COLO668 (cell line): ENCODE data around the gene PHACTR3.
"Not testable (repeated sequence)": the region's sequence is repeated elsewhere in the genome, so short reads cannot be mapped to it uniquely, and the experiment has no call there.

Experiments used
- DNase-seq: peaks from one replicate; lab custom pipeline; 2025; ENCODE audit not compliant: unreplicated experiment; lab: John Stamatoyannopoulos, UW

The PHACTR3 gene

DNA sequence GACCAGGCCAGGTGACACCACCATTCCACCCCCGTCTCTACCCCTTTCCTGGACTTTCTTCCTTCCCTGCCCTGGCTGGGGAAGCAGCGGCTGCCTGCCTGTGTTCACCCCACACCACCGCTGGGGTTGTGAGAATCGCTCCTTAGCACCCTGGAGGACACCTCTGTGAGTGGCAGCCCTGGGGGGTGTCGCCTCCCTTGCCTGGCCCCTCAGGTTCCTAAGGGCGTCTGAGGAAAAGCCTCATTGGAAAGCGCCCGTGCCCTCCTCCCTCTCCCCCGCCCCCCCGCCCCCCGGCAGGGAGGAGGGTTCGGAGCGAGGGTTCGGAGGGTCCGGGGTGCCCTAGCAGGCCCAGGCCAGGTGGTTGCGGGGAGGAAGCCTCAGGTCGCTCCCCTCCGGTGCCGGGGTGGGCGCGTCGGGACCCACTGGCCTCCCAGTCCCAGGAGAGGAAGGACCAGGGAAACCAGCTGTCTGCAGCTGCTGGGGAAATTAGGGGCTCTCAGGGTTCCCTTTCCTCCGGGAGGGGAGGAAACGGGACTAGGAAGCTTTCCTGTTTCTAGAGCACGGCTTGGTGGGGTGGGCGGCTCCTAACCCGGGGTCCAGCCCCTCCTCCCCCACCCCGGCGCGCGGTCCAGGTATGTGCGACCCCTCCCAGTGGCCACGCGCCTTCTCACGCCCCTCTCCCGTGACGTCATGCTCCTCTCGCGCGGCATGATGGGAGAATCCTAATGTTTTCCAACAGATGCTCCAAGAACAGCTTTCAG is at the start of gene PHACTR3:
TSS of gene PHACTR3 (plus strand) at position 760 of the 761 bp plus-strand sequence. CDS start 475 bp downstream, outside the sequence.
- no peak for DNase-seq

DNA sequence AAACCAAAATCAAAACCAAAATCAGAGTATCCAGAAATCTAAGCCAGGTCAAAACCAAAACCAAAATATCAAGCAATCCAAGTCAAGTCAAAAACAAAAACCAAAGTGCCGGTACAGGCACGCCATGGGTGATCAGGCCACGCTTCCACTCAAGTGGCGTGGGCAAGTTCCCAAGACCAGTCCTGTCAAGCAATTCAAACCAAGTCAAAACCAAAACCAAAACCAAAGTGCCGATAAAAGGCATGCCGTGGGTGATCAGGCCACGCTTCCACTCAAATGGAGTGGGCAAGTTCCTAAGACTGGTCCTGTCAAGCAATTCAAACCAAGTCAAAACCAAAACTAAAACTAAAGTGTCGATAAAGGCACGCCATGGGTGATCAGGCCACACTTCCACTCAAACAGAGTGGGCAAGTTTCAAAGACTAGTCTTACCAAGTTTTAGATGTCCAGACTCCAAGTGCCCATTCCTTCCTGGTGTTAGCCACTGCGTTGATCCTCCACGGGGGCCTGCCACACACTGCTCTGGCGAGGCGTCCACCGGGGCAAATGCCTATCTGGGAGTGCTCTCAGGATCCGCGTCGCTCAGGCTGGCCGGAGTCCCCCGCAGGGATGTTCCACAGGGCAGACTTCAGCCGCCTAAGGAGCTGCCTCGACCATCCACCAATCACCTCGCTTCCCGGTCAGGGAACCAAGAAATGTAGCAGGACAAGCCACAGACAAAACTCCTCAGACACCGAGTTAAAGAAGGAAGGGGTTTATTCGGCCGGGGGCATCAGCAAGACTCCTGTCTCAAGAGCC is 46.4 kb upstream of the PHACTR3 start:
- not testable (repeated sequence) for DNase-seq

DNA sequence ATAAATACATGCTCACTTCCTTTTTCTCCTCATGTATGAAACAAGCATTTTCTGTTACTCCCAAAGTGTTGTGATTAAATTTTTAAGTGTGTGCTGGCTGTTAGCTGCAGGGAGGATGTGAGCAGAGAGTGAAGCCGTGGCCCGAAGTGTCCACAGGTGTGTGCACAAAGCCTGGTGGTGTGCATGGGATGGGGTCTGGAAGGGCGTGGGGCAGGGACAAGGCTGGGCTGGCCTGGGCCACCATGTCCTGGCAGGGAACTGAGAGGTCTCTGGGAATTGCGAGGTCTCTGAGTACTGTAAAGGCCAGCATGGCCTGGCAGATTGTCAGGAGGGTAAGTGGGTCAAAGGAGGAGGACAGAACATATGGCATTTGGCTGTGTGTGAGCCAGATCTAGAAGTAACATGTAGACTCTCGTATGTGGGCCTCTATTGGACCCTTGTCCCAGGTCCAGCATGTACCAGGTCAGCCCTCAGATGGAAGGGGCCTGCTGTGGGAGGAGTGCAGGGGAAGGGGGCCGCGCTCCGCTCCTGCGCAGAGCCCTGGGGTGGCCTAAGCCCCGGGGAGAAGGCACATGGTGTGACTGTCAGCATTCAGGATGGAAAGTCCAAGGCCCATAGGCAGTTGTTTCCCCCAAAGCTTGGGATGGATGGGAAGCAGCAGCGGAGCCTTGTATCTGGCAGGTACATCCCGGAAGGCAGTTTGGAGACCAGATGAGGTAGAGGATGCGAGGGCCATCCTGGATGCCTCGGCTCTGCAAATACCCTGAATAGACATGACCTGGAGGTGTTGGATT is 45.1 kb upstream of the PHACTR3 start:
- no peak for DNase-seq

DNA sequence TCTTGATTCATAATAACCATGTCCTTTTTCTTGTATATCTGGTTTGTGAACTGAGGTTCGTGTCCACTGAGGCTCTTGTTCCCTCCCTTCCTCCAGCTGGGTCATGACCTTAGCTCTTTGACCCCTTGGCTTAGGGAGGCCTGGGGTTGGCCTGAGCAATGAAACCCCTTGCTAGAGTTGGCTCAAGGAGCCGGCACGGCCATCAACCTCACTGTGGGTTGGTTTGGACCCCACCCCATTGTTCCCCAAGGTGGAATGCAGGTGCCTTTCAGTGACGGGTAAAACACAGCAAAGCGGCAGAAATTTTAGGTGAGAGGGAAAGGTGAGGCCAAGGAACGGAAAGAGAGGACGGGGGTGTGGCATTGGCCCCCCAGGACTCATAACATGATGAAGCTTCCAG is 44.5 kb upstream of the PHACTR3 start:
- DNase-seq, result no peak

DNA sequence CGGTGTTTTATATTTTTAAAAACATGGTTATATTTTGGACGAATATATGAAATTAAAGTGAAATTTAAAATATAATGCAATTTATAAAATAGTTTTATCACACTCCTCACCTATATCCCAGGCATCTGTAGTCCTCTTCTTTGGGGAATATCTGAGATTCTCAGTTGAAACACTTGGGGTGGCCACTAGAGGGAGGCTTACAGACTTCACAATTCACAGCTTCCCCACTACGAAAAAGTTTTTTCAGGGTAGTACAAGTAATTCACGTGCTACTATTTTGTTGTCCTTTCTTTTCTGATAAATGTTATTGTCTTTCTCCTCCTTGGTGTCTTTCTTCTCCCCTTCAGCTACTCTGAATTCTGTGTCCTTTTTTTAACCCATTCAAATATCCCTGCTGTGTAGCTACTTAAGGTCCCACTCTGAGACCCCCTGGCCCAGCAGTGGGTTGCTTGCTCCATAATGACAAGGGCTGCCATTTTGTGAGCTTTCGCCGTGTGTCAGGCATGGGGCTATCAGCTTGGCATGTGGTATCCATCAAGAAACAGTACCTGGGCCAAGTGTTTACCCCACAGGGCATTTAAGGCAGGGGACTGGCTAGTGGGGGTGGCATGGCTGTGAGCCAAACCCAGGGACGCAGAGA is 43.6 kb upstream of the PHACTR3 start:
- no peak for DNase-seq

DNA sequence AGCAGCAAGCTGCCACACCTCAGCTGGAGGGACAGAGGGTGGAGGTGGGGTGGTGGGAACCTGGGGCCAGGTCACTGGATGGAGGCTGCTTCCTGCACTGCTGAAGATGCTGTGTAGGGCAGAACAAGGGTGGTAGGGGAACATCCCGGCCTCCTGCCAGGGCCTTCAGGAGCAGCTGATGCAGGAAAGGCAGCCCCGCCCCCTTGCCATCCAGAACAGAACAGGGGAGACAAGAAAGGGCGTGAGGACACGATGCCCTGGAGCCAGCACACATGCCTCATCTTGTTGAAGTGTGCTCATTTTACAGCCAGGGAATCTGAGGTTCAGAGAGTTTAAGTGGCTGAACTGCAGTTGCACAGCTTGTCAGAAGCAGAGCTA is 43.1 kb upstream of the PHACTR3 start:
- no peak for DNase-seq

DNA sequence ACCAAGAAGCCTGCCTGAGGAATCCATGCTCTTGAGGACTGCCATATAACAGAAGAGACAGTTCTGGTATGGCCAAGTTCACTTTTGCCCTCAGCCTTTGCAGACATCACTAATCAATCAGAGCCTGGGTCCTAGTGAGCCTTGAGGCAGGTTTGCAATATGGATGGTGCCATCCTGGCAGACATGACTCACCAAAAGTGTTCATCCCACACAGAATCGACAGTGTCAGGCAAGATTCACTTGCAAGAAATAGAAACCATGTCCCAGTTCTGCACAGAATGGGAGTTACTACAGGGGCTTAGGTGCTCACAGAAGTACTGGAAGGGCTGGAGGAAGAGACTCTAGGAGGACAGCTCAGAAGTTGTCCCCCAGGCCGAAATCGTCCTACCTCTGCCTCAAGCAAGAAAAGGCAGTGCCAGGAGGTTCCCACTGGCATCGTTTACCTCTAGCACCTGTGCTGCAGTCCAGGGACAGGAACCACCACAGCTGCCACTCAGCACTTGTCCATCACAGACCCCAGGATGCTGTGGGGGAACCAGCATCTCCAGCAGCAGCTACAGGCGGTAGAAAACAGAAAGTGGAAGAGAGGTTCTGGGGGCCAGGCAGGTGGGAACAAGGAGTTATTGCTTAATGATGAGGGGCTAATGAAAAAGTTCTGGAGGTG is 42.6 kb upstream of the PHACTR3 start:
- DNase-seq, result no peak

DNA sequence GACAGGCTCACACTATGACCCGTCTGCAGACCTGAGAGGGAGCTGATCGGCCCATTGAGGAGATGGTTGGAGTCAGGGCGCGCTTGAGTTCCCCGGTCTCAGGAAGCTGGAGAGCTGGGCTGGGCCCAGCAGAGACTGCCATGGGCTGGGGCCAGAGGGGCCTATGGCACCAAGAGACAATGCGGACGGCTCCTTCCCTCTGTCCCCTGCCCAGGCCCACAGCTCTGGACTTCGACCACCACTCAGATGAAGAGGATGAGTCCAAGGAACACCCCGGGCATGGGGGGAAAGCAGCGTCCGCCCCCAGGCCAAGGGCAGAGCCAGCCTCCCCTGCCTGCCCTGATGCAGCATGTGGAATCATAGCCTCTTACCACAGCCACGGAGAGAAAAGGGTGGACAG is 40.2 kb upstream of the PHACTR3 start:
- no peak for DNase-seq

DNA sequence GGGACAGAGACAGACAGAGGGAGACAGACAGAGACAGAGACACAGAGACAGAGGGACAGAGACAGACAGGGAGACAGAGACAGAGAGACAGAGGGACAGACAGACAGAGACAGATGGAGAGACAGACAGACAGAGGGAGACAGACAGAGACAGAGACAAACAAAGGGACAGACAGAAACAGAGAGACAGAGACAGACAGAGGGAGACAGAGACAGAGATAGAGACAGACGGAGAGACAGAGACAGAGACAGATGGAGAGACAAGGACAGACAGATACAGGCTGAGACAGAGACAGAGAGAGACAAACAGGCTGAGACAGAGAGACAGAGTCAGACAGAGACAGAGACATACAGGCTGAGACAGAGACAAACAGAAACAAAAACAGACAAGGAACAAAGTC is 39.4 kb upstream of the PHACTR3 start:
- no peak for DNase-seq

DNA sequence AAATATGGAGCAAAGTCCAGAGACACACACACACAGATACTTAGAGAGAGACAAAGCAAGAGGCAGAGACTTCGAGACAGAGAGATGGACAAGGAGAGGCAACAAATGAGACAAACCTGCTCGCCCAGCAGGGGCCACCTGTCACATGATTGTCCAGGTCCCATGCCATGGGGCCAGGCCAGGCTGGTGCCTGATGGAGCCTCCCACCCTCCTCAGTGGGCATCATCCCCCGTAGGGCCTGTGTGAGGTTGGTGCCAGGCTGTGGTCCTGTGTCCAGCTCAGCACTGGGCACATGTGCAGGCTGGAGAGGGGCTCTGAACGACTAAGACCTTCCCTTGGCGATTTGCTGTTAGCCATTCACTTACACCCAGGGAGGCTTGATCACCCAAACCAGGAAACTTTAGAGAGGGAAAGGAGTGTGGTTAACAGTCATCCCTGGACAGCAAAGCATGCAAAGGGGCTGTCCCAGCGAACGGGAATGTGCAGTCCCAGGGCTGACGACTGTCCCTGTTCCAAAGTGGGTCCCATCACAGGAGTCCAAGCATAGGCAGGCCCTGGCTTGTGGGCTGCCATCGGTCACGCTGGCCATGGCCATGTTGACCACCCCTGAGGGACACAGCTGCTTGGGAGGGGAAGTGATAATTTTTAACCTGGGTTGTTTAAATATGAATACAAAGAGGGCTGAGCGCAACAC is 38.4 kb upstream of the PHACTR3 start:
- DNase-seq, result no peak

DNA sequence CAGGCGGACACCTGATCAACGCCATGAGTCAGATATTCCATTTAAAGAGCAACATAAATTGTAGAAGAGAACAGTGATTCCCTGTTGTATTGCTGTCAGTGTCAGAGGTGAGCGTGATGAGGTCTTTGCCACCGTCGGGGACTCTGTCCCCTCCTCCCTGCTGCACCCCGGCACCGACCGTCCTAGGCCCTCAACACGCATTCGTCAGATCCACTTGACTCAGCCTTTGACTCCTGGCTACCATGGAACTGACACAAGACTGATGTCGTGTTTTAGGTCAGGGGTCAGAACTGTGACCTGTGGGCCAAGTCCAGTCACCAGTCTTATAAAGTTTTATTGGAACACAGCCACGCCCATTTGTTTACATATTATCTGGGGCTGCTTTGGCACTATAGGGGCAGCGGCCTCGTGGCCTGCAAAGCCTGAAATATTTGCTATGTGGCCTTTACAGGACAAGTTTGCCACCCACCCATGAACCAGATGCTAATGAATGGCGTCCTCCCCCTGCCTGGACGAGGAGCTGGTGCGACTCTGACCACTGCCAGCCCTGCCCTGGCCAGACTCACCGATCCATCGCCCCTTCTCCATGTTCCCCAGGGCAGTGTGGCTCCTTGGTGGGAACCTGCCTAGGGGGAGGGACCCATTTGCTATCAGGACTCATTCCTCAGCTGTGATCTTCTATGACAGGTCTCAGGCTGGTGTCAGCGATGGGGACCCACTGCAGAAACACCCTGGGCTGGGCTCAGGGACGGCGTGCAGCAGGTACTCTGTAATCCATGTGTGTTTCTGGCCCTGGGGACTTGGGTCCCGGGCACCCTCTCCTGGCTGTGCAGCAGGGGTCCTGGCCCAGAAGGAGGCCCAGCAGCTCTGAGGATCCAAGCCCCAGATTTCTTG is 37.5 kb upstream of the PHACTR3 start:
- DNase-seq, result no peak

DNA sequence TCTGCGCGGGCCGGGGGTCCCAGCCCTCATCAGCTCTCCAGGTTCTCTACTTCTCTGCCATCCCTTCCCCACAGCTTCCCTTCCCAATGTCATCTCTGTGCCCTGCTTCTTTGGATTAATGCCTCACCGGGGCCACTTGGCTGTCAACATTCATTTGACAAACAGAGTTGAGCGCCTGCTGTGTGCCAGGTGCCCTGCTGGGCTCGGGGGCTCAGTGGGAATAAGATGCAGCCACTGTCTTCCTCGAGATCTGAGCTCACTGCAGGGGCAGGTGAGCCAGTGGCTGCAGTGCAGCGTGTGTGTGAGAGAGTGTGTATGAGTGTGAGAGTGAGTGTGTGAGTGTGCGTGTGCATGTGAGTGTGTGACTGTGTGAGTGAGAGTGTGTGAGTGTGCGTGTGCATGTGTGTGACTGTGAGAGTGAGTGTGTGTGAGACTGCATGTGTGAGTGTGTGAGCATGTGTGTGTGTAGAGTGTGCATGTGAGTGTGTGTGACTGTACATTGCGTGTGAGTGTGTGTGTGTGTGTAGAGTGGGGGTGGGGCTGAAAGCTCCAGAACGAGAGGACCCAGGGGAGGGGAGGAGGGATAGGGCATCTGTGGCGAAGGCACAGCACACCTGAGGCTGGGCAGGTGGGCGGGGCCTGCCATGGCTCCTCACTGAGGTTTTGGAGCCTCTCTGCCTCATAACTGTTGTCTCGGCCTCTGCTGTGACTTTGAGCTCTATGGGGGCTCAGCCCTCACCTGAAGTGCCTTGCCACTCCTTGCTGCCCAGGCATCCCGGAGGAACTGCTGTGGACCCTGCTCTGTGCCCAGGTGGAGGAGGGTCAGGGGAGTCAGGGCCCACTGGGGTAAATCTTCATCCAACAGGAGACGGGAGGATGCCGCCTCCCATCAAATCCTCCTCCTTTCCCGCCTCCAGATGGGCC is 36.5 kb upstream of the PHACTR3 start:
- no peak for DNase-seq

DNA sequence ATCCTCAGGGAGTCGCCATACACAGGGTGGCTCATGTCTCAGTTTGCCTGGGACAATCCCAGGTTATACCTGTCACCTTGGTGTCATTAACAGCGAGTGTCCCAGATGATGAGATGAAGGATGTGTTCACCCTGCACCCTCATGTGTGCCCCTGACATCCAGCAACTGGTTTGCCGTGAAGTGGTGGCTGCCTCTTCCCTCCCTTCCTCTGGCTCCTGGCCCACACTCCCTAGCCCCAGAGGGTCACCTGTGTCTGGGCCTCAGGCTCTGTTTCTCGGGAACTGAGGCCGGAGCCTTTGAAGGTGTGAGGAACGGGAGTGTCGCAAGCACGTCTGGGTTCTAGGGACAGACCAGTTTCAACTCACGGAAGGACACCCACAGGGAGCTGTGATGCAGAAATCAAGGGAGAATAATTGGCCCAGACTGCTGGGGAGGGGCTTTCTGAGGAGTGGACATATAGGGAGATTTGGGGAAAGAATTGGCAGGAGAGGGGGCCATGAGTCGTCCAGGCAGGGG is 35.8 kb upstream of the PHACTR3 start:
- DNase-seq, result no peak

DNA sequence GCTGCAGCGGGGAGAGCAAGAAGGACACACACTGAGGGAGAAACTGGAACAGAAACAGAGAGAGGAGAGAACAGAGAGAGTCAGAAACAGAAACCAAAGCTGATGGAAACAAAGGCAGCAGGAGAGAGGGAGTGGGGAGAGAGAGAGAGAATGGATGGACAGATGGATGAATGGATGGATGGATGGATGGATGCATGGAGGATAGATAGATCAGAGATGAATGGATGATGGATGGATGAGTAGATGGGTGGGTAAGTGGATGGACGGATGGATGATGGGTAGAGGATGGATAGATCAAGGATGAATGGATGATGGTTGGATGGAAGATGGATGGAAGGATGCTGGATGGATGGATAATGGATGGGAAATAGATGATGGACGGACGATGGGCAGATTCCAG is 35.0 kb upstream of the PHACTR3 start:
- DNase-seq, result no peak

DNA sequence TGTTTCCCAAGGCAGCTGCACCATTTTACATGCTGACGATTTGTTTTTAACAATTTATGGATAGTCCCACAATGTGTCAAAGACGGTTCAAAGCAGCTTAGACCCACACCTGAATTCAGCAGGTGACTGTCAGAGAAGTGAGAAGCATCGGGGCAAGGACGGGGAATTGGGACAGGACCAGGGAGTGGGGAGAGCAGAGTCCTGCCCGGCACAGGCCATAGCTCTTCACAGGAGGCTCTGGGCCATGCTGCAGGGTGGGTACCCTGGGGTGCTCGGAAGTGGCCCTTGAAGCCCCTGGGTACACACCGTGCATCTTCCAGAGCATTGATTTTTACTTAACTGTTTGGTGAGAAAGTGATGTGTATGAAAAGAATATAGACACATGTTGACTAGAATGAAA is 33.2 kb upstream of the PHACTR3 start:
- no peak for DNase-seq

DNA sequence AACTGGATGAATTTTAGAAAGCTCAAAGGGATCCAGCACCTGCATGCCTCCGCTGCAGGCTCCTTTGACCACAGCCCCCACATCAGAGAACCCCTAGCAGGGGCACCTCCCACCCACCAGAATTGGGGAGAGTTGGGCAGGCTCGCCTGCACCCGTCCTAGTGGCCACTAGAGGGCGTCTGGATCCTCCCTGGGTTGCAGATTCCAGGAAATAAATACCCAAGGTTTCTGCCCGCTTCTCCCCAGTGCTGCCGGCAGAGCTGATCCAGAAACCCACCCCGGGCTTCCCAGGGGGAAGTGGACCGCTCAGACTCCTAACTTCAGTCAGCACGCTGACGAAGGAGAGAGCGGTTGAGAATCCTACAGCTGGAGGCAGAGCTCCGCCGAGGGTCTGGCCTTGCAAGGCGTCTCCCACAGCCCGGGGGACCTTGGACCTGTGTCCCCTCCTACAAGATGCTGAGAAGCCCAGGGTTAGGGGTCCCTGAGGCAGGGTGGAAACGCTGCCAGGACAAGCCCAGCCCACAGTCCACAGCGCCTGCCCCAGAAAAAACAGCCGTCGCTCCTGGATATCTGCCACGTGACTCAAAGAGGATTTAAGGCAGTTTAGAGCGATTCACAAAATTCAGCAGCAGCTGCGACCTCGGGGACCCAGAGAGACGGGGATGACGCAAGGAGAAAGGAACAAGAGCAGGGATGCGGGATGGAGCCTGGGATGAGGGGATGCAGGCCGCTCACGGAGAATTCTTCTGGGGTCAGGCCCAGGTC is 32.6 kb upstream of the PHACTR3 start:
- DNase-seq, result peak; percentile 13

DNA sequence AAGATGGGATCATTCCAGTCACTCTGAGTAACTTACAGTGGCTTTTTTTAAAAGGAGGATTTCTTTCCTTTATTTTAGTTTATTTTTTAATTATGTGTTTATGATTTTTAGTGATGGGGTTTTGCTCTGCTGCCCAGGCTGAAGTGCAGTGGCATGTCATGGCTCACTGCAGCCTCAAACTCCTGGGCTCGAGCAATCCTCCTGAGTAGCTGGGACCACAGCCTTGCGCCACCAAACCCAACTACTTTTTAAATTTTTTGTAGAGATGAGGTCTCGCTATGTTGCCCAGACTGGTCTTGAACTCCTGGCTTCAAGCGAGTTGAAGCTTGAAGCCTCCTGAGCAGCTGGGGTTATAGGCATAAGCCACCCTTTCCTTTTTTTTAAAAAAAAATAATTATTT is 31.8 kb upstream of the PHACTR3 start:
- DNase-seq, result no peak
